GM12801 (cell line): ENCODE results near the gene ZNF407.

Source experiments
- TF ChIP-seq, protein P1 (sequence below): IDR thresholded peaks from one replicate; pipeline ENCODE4 v1.5.1; 2011; ENCODE audit warnings: control low read depth; ENCODE audit not compliant: insufficient read length; ENCODE audit errors: extremely low read depth

The ZNF407 gene

DNA sequence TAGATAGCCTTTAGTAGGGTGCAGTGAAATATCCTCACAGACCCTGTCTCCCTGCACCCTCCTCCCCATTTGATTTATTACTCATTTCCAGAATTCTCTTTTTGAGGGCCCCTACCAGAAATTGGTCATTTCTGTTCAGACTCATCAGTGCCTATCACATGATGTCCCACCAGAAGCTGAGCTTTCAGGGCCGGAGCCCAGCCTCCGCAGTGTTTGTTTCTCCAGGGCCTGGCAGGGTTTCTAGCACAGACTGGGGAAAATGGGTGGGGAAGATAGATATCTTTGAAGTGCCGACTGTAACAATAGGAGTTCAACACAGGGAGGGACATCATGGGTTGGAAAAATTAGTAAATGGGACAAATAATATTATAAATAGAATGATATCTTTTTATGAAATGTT lies 403.2 kb downstream of the ZNF407 start:
- TF ChIP-seq, protein P1, sequence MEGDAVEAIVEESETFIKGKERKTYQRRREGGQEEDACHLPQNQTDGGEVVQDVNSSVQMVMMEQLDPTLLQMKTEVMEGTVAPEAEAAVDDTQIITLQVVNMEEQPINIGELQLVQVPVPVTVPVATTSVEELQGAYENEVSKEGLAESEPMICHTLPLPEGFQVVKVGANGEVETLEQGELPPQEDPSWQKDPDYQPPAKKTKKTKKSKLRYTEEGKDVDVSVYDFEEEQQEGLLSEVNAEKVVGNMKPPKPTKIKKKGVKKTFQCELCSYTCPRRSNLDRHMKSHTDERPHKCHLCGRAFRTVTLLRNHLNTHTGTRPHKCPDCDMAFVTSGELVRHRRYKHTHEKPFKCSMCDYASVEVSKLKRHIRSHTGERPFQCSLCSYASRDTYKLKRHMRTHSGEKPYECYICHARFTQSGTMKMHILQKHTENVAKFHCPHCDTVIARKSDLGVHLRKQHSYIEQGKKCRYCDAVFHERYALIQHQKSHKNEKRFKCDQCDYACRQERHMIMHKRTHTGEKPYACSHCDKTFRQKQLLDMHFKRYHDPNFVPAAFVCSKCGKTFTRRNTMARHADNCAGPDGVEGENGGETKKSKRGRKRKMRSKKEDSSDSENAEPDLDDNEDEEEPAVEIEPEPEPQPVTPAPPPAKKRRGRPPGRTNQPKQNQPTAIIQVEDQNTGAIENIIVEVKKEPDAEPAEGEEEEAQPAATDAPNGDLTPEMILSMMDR: no peak

DNA sequence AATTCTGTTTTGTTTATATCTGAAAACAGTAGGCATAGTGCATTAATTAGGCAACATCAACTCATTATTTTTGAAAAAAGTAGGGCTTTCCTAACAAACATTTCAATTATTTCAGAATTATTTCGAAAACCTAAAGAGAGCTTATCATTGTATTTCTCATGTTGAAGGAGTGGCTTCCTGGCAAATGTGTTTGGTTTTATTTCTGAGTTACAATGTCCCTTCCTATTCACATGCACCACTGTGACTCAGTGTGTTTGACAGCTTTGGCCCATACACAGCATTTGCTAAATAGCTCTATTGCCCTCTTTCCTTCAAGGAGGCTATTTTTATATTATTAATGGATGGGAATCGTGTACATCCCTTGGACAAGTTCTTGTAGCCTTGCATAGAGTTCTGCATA lies 405.4 kb downstream of the ZNF407 start:
- TF ChIP-seq, protein P1: no peak

DNA sequence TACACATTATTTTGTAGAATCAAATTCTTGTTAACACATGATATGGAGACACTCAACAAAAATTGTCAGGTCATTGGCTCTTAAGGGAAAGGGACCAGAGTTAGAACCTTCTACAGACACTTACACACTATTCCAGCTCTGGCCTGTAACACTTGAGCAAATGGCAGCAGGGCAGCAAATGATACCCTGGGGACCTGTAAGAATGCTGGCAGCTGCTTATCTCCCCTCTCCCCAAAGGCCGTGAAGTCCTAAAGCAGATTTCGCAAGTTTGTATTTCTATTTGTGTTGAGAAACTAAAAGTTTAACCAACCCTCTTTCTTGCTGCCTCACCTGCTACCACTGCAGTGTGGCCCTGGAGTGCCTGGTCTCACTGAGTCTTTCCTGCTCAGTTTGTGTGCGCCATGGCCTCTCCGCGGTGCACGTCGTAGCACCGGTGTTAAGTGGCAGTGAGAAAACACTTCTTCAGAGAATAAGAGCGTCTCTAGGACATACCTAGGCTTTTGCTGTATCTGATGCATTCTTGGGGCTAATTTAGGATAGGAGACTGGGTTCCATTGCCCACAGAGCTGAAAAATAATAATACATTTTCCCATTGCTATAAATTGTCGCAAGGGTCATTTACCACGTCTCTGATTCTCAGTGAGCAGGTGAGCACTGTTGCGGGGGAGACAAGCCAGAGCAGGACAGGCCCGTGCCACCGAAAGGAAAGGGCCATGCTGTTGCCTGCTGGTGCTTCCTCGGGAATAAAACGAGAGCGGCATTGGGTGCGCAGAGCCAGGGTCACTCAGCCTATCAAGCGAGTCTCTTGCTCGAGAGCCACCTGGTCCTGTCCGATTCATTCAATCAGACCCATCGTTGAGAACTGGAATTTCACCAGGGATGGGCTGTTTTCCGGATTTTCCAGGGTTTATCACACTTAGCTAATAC lies 406.4 kb downstream of the ZNF407 start:
- TF ChIP-seq, protein P1: no peak

DNA sequence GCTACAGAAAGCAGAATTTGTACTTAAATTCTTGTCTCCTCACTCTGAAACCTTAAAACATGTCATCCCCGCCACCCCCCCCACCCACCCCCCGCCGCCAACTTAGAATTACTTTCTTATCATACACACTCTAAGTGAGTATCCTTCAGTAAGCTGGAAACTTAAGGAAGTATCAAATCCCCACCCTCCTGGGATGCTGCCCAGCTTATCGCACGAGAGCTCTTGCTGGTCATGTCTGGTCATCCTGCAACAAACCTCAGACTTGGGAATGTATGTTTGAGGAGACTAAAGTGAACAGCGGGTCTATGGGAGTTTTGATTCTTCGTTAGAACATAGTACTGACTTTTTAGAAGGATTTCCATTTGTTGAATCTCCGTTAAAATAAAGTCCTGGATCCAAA lies 408.0 kb downstream of the ZNF407 start:
- TF ChIP-seq, protein P1: no peak

DNA sequence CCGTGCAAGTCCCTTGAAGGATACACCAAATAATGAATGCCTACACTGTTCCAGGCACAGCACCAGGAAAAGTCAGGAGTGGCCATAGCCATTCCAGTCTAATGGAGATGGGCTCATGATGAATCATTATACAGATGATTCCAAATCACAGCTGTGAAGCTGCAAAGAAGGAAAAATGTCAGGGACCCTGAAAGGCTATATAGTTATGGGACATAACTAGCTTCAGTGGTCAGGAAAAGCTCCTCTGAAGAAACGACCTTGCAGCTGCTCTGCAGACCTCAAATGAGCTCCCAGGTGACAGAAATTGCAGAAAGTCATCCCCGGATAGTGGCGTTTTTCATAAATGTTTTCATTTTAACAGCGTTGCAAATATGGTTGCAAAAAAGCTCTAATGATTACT lies 410.5 kb downstream of the ZNF407 start:
- TF ChIP-seq, protein P1: no peak

DNA sequence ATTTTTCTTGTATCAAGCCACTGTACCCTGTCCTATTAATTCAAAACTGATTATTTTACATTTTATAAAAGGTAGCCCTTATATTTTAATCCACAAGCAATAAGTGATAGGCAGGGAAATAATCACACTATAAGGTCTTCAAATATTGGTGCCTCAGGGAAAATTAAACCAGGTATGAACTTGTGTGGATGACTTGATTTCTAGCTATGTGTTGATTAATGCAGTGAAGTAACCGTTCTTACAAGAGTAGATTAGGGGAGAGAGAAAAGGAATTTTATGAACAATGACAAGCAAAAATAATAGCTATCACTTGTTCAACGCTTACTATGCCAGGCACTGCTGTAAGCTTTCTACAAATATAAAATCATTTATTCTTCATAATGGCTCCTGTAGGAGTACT lies 411.6 kb downstream of the ZNF407 start:
- TF ChIP-seq, protein P1: no peak

DNA sequence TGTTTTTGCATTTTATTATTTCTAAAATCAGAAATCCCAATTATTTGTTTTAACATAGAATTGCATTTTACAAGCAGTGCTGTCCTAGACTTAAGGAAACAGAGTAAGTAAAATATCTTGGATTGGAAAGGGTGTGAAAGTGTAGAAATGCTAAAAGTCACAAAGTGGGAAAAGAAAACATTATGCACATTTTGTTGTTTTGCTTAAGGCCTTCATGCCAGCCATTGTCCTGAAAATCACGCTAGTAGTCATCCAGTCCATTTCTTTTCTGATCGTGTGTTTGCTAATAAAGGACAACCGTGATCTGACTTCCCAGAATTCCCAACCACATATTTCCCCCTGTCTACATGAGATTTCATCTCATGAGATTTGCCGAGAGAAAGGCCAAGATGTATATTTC lies 412.2 kb downstream of the ZNF407 start:
- TF ChIP-seq, protein P1: no peak
